GM18502 (cell line): ENCODE data around the gene RPL10.
"Not testable (repeated sequence)": the region's sequence is repeated elsewhere in the genome, so short reads cannot be mapped to it uniquely, and the experiment has no call there.

Experiments
- ATAC-seq: cut with Tn5 transposase; IDR thresholded peaks from one replicate; pipeline ENCODE4 v1.9.1; 2021; ENCODE audit warnings: mild to moderate bottlenecking; ENCODE audit not compliant: unreplicated experiment, poor library complexity

RPL10 gene

GRCh38 chrX:154399527-154400368, 1.6 kb downstream of the RPL10 start:
- no peak for ATAC-seq

GRCh38 chrX:154400369-154400817, 2.2 kb downstream of the RPL10 start:
- ATAC-seq, result not testable (repeated sequence)

- no peak for ATAC-seq
These were observed 3.0 kb downstream of the RPL10 start for GRCh38 chrX:154401045-154401799.

GRCh38 chrX:154401918-154402621, 3.9 kb downstream of the RPL10 start:
- ATAC-seq, result no peak

- no peak for ATAC-seq
These were observed 4.5 kb downstream of the RPL10 start for GRCh38 chrX:154402622-154403127.

GRCh38 chrX:154403192-154403591, 5.0 kb downstream of the RPL10 start:
- no peak for ATAC-seq

GRCh38 chrX:154403858-154404257, 5.7 kb downstream of the RPL10 start:
- ATAC-seq, result no peak

- no peak for ATAC-seq
These were observed 6.5 kb downstream of the RPL10 start for GRCh38 chrX:154404625-154405192.

GRCh38 chrX:154408659-154409221, 10.6 kb downstream of the RPL10 start:
- peak; percentile 7 for ATAC-seq

- ATAC-seq, result peak; percentile 44
These were observed 11.2 kb downstream of the RPL10 start, which contains the start of gene DNASE1L1 for GRCh38 chrX:154409222-154409871. TSS of gene DNASE1L1 (minus strand) at chrX:154409254. CDS start at chrX:154405568, 3,686 bp downstream.

GRCh38 chrX:154411981-154412340, 13.8 kb downstream of the RPL10 start:
- ATAC-seq, result peak; percentile 59

- ATAC-seq, result no peak
These were observed 14.3 kb downstream of the RPL10 start for GRCh38 chrX:154412468-154412867.

GRCh38 chrX:154413142-154413541, 15.0 kb downstream of the RPL10 start:
- ATAC-seq, result no peak

GRCh38 chrX:154417157-154417556, 19.0 kb downstream of the RPL10 start:
- no peak for ATAC-seq

GRCh38 chrX:154419189-154419588, 21.0 kb downstream of the RPL10 start:
- no peak for ATAC-seq

- ATAC-seq, result no peak
These were observed 21.7 kb downstream of the RPL10 start for GRCh38 chrX:154419688-154420401.

GRCh38 chrX:154420402-154420756, 22.2 kb downstream of the RPL10 start:
- no peak for ATAC-seq

- no peak for ATAC-seq
These were observed 29.0 kb downstream of the RPL10 start for GRCh38 chrX:154426916-154427770.
